Vagina (tissue), 2 donors: ENCODE results near the gene ELMO1. TPM values are rescaled to one million over a fixed set of nuclear protein-coding genes. Genes with fewer than 3 reads are reported as not detected.

Experiments used
- DNase-seq, 2 donors: peaks; one replicate each; pipeline ENCODE4 v3.0.0-alpha.2; 2017; ENCODE audit errors: extremely low spot score in 2 of 2
- H3K27ac ChIP-seq: fragments of 200-600 bp; sonication (generic); one replicate; pipeline ENCODE4 v1.5.1; 2019
- H3K27me3 ChIP-seq: fragments of 200-600 bp; sonication (generic); one replicate; pipeline ENCODE4 v1.5.1; 2019
- H3K36me3 ChIP-seq, 2 donors: fragments of 200-600 bp; sonication (generic); one replicate each; pipeline ENCODE4 v1.5.1; 2017 to 2019
- H3K4me1 ChIP-seq: fragments of 200-600 bp; sonication (generic); one replicate; pipeline ENCODE4 v1.5.1; 2019
- H3K4me3 ChIP-seq, 2 donors: fragments of 200-600 bp; sonication (generic); 1 replicate in 1 of 2; 2 replicates in 1 of 2; pipeline ENCODE4 v1.5.1; 2016 to 2019
- H3K9me3 ChIP-seq: fragments of 200-600 bp; sonication (generic); one replicate; pipeline ENCODE4 v1.5.1; 2019
- POLR2A ChIP-seq, 2 donors: fragments of 450-650 bp; IDR thresholded peaks; one replicate each; pipeline ENCODE4 v1.6.1; 2017; ENCODE audit warnings: antibody characterized with exemption in 2 of 2, mild to moderate bottlenecking in 2 of 2, moderate library complexity in 2 of 2
- POLR2AphosphoS5 ChIP-seq, 2 donors: sonication (generic); formaldehyde crosslinking; IDR thresholded peaks; one replicate each; pipeline ENCODE4 v1.9.0; 2017; ENCODE audit warnings: antibody characterized with exemption in 2 of 2, mild to moderate bottlenecking in 2 of 2, low read depth in 1 of 2; ENCODE audit not compliant: insufficient read depth in 1 of 2
- intact Hi-C: fragments of 100-400 bp; cut with DNase I; formaldehyde crosslinking; loops from one replicate; pipeline ENCODE4 v1.15.1; 2023
- total RNA-seq: library from RNA; depleted of rRNA; stranded (reverse); fragments of >200 nt; gene quantifications from one replicate; pipeline ENCODE4 v1.2.3, GENCODE V29; 2016
- TF ChIP-seq, protein P1 (sequence below), 3 experiments: fragments of 450-650 bp in 2 of 3; fragments of 200-600 bp in 1 of 3; sonication (generic) in 1 of 3; IDR thresholded peaks; one replicate each; pipeline ENCODE4 v1.5.1; 2017 to 2019; ENCODE audit warnings: antibody characterized with exemption in 3 of 3, mild to moderate bottlenecking in 2 of 3, moderate library complexity in 2 of 3

ELMO1 gene
- total RNA-seq, 1 donor from 2014 or later: 74.4 TPM

DNA sequence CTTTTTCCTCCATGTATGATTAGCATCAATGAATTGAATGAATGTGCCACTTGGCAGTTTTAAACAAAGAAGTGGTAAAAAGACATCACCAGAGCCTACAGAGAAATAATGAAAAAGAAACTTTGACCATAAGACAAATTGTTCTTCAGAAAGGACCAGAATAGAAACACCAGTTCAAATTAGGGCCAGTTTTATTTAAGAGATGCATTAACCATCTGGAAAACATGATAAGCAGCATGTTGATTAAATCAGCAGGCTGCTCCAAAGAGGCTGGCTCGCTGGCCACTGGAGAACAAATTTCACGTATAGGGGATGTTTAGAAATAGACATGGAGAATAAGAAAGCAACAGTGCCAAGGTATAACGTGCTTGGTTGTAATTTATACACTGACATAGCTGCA is 482.0 kb downstream of the ELMO1 start:
- no peaks in the 10 kb centered on the region for H3K36me3 ChIP-seq
- H3K27ac ChIP-seq: no peak overlapping the region
- no peaks in the 10 kb centered on the region for H3K9me3 ChIP-seq
- TF ChIP-seq POLR2A (IDR thresholded peaks at IDR 0.05): no peak
- no peak for TF ChIP-seq POLR2AphosphoS5 (IDR thresholded peaks at IDR 0.05; ENCODE audit: insufficient read depth in 1 of 2, low read depth in 1 of 2)
- TF ChIP-seq, protein P1, sequence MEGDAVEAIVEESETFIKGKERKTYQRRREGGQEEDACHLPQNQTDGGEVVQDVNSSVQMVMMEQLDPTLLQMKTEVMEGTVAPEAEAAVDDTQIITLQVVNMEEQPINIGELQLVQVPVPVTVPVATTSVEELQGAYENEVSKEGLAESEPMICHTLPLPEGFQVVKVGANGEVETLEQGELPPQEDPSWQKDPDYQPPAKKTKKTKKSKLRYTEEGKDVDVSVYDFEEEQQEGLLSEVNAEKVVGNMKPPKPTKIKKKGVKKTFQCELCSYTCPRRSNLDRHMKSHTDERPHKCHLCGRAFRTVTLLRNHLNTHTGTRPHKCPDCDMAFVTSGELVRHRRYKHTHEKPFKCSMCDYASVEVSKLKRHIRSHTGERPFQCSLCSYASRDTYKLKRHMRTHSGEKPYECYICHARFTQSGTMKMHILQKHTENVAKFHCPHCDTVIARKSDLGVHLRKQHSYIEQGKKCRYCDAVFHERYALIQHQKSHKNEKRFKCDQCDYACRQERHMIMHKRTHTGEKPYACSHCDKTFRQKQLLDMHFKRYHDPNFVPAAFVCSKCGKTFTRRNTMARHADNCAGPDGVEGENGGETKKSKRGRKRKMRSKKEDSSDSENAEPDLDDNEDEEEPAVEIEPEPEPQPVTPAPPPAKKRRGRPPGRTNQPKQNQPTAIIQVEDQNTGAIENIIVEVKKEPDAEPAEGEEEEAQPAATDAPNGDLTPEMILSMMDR (IDR thresholded peaks at IDR 0.05): no peak
- H3K27me3 ChIP-seq: no peaks in the 10 kb centered on the region
- DNase-seq: no peak
- H3K4me3 ChIP-seq: no peak overlapping the region
- intact Hi-C loops: loop anchor here (5.0 kb wide), 1 partner anchor 216 kb away; no protein-coding TSS in a partner anchor
- H3K4me1 ChIP-seq: no peaks in the 10 kb centered on the region

DNA sequence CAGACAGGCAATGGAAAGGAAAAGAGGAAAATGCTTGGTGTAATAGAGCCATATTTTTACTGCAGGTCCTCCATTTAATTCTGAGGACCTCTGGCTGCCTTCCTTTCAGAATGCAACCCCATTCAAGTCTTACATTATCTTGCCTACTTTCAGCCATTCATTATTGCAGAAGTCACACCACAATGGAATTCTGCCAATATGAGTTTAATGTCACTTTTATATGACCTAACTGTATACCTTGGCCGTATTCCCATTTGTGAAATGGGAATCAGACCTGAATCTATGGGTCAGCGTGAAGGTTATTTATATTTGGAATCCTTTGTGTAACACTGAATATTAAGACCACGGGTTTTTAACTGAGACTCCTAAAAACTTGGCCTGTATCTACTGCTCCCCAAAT is 482.6 kb downstream of the ELMO1 start:
- Histone ChIP-seq H3K9me3 (no peaks in the 10 kb centered on the region), H3K4me1 (no peaks in the 10 kb centered on the region), H3K27me3 (no peaks in the 10 kb centered on the region), H3K4me3 (no peak overlapping the region), H3K36me3 (no peaks in the 10 kb centered on the region), H3K27ac (no peak overlapping the region)
- TF ChIP-seq POLR2A (IDR thresholded peaks at IDR 0.05): no peak
- TF ChIP-seq POLR2AphosphoS5 (IDR thresholded peaks at IDR 0.05; ENCODE audit: insufficient read depth in 1 of 2, low read depth in 1 of 2): no peak
- TF ChIP-seq, protein P1 (IDR thresholded peaks at IDR 0.05): no peak
- intact Hi-C loops: loop anchor here (5.0 kb wide), 1 partner anchor 216 kb away; no protein-coding TSS in a partner anchor
- no peak for DNase-seq

DNA sequence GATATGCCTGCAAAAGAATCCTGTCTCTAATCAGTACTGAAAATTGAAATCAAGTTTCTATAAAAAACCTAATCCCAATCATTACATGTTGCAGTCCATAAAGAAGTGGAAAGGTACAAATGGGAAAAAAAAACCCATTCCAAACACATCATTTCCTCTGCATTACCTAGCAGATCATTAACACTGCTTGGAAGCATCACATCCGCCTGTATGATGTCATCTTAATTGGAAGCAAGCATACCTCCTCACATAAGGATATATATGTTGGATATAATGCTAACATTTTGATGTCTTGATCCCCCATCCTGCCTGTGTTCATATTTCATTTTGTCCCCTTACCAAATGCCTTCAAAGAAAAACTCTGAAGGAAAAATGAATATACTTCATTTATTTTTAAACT is 483.0 kb downstream of the ELMO1 start:
- no peaks in the 10 kb centered on the region for H3K36me3 ChIP-seq
- H3K27ac ChIP-seq: no peak overlapping the region
- DNase-seq: no peak
- H3K27me3 ChIP-seq: no peaks in the 10 kb centered on the region
- H3K4me3 ChIP-seq: no peak overlapping the region
- intact Hi-C loops: loop anchor here (5.0 kb wide), 1 partner anchor 217 kb away; no protein-coding TSS in a partner anchor
- no peaks in the 10 kb centered on the region for H3K9me3 ChIP-seq
- TF ChIP-seq, protein P1 (IDR thresholded peaks at IDR 0.05): no peak
- TF ChIP-seq POLR2AphosphoS5 (IDR thresholded peaks at IDR 0.05; ENCODE audit: insufficient read depth in 1 of 2, low read depth in 1 of 2) (no peak), POLR2A (IDR thresholded peaks at IDR 0.05) (no peak)
- H3K4me1 ChIP-seq: no peaks in the 10 kb centered on the region

DNA sequence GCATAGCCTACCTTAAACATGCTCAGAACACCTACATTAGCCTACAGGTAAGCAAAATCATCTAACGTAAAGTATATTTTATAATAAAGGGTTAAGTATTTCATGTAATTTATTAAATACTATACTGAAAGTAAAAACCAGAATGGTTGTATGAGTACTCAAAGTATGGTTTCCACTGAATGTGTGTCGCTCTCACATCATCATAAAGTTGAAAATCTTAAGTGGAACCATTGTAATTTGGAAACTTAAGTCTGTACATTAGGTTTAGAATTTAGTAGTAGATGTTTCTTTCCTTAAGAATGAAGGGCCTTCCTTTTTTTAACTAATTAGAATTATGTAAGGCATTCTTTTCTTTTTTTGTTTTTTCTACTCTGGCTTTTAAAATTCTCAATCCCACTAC is 484.4 kb downstream of the ELMO1 start:
- H3K36me3 ChIP-seq: no peaks in the 10 kb centered on the region
- intact Hi-C loops: no loop called here
- no peak overlapping the region for H3K4me3 ChIP-seq
- TF ChIP-seq, protein P1 (IDR thresholded peaks at IDR 0.05): no peak
- no peak for TF ChIP-seq POLR2A (IDR thresholded peaks at IDR 0.05)
- no peak for TF ChIP-seq POLR2AphosphoS5 (IDR thresholded peaks at IDR 0.05; ENCODE audit: insufficient read depth in 1 of 2, low read depth in 1 of 2)
- H3K27me3 ChIP-seq: no peaks in the 10 kb centered on the region
- no peaks in the 10 kb centered on the region for H3K4me1 ChIP-seq
- DNase-seq: no peak
- H3K9me3 ChIP-seq: no peaks in the 10 kb centered on the region
- no peak overlapping the region for H3K27ac ChIP-seq

DNA sequence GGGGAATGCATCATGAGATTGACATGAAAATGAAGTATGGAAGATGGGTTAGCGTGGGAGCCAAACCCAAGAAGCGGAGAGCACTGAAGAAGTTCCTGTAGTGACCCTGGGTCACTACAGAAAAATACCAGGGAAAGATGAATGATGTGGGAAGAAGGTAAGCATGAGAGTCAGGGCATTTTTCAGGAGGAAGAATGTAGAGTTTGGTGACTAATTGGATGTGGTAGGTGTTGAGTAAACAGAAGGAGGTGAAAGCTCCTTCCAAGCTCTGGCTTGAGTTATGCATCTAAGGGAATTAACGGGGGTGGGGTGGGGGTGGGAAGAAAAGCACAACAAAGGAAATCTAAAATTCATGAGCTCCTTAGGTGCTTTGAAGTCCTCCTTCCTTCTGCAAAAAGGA is 486.3 kb downstream of the ELMO1 start:
- TF ChIP-seq, protein P1 (IDR thresholded peaks at IDR 0.05): no peak
- TF ChIP-seq POLR2AphosphoS5 (IDR thresholded peaks at IDR 0.05; ENCODE audit: insufficient read depth in 1 of 2, low read depth in 1 of 2) (no peak), POLR2A (IDR thresholded peaks at IDR 0.05) (no peak)
- intact Hi-C loops: no loop called here
- H3K27ac ChIP-seq: no peak overlapping the region

More for the DNA sequence above, 486.3 kb downstream of the ELMO1 start:
- Histone ChIP-seq H3K4me1 (no peaks in the 10 kb centered on the region), H3K4me3 (no peak overlapping the region), H3K36me3 (no peaks in the 10 kb centered on the region), H3K9me3 (no peaks in the 10 kb centered on the region), H3K27me3 (no peaks in the 10 kb centered on the region)
- DNase-seq: no peak
